K562 (cell line): ENCODE measurements around the gene PPFIA1. TPM values are rescaled to one million over a fixed set of nuclear protein-coding genes. Genes with fewer than 3 reads are reported as not detected.

Experiments
- ATAC-seq: fragments of 200-7000 bp; cut with Tn5 transposase; 3 replicates; pipeline ENCODE4 v1.9.1; 2020; ENCODE audit warnings: moderate library complexity
- BruUV-seq: library from RNA; stranded (reverse); fragments of 400-500 nt; replicated peaks from 2 replicates; lab custom pipeline; 2021; lab: Mats Ljungman, UMichigan
- CTCF ChIA-PET: fragments of 300-600 bp; formaldehyde crosslinking; extraction: SDS; loops from one replicate; lab custom pipeline; 2021; ENCODE audit warnings: low intra/inter-chr PET ratio; lab: Yijun Ruan, JAX
- POLR2A ChIA-PET: fragments of 300-600, 350-650 bp; sonication (Branson Sonifier 250); formaldehyde crosslinking; extraction: SDS; loops from one replicate; lab custom pipeline; 2021; ENCODE audit warnings: antibody characterized with exemption, inconsistent platforms; lab: Yijun Ruan, JAX
- DNase-seq, 4 experiments: peaks; one replicate each; pipeline versions ENCODE4 v3.0.0 to v3.0.0-alpha.2; 2011 to 2018; ENCODE audit warnings: low spot score in 3 of 4, mixed read lengths in 3 of 4; ENCODE audit errors: extremely low read depth in 1 of 4
- FAIRE-seq: peaks from 2 replicates; lab custom pipeline; 2011; peaks lifted over from hg19 to GRCh38; lab: Jason Lieb, UNC
- H2AFZ ChIP-seq: 2 replicates; pipeline ENCODE4 v1.6.0; 2011; ENCODE audit warnings: low read depth, low read length, control low read depth, inconsistent platforms
- H3K27ac ChIP-seq: fragments of 200-600 bp; 3 replicates; pipeline ENCODE4 v1.8.0; 2011; ENCODE audit warnings: low read depth, mild to moderate bottlenecking, control low read depth, inconsistent platforms, low read length, moderate library complexity, mixed read lengths; ENCODE audit errors: extremely low read depth
- H3K27me3 ChIP-seq, 2 experiments: fragments of 300-600 bp in 1 of 2; 2 replicates in 1 of 2; 3 replicates in 1 of 2; pipeline versions ENCODE4 v1.6.0 to v1.8.0; 2011; ENCODE audit warnings: inconsistent platforms in 2 of 2, low read length in 2 of 2, mild to moderate bottlenecking in 1 of 2, mixed read lengths in 1 of 2, moderate library complexity in 1 of 2; ENCODE audit not compliant: control insufficient read depth in 2 of 2, insufficient read depth in 2 of 2
- H3K36me3 ChIP-seq: fragments of 300-600 bp; 3 replicates; pipeline ENCODE4 v1.8.0; 2011; ENCODE audit warnings: mild to moderate bottlenecking, low read length, inconsistent platforms; ENCODE audit not compliant: control insufficient read depth, insufficient read depth
- H3K4me1 ChIP-seq, 2 experiments: fragments of 200-600 bp in 1 of 2; replicated peaks in 1 of 2; 2 replicates in 1 of 2; 3 replicates in 1 of 2; pipeline versions ENCODE4 v1.5.1 to v1.8.0; 2011; ENCODE audit warnings: inconsistent platforms in 2 of 2, low read length in 2 of 2, mild to moderate bottlenecking in 1 of 2, mixed read lengths in 1 of 2, moderate library complexity in 1 of 2; ENCODE audit not compliant: control insufficient read depth in 2 of 2, insufficient read depth in 2 of 2
- H3K4me2 ChIP-seq: 2 replicates; pipeline ENCODE4 v1.6.1; 2011; ENCODE audit warnings: low read length, control low read depth, inconsistent platforms, mixed read lengths; ENCODE audit not compliant: insufficient read depth
- H3K4me3 ChIP-seq: fragments of 200-600 bp; sonication (generic), shearing (Covaris generic); 2 replicates; pipeline ENCODE4 v1.5.1; 2016; ENCODE audit warnings: control low read depth, inconsistent platforms
- H3K79me2 ChIP-seq: fragments of 200-600 bp; 3 replicates; pipeline ENCODE4 v1.8.0; 2011; ENCODE audit warnings: low read length, inconsistent platforms; ENCODE audit not compliant: control insufficient read depth, insufficient read depth
- H3K9ac ChIP-seq, 2 experiments: 2 replicates each; pipeline versions ENCODE4 v1.6.0 to v1.6.1; 2011; ENCODE audit warnings: low read depth in 2 of 2, low read length in 2 of 2, control low read depth in 1 of 2, inconsistent platforms in 1 of 2, mild to moderate bottlenecking in 1 of 2, mixed read lengths in 1 of 2; ENCODE audit not compliant: insufficient read depth in 1 of 2
- H3K9me1 ChIP-seq: one replicate; pipeline ENCODE4 v1.6.0; 2011; ENCODE audit warnings: inconsistent platforms, mild to moderate bottlenecking, low read length, moderate library complexity; ENCODE audit not compliant: control insufficient read depth, insufficient read depth
- H3K9me3 ChIP-seq: replicated peaks from 2 replicates; pipeline ENCODE4 v1.5.1; 2011; ENCODE audit warnings: low read depth, low read length, inconsistent platforms; ENCODE audit not compliant: control insufficient read depth, insufficient read depth
- H4K20me1 ChIP-seq: replicated peaks from 2 replicates; pipeline ENCODE4 v1.6.1; 2011; ENCODE audit warnings: low read length, inconsistent platforms, mixed read lengths; ENCODE audit not compliant: control insufficient read depth, insufficient read depth
- ARNT ChIP-seq, 2 experiments: fragments of 450-650 bp; IDR thresholded peaks; 2 replicates each; pipeline ENCODE4 v1.6.1; 2016; ENCODE audit warnings: mild to moderate bottlenecking in 1 of 2
- CBFA2T2 ChIP-seq: fragments of 450-650 bp; conservative IDR thresholded peaks from 2 replicates; pipeline ENCODE4 v1.6.1; 2017; ENCODE audit warnings: mild to moderate bottlenecking
- CEBPG ChIP-seq, 3 experiments: fragments of 200-800 bp in 1 of 3; sonication (Bioruptor generic) in 1 of 3; sonication (generic) in 1 of 3; formaldehyde crosslinking in 1 of 3; IDR thresholded peaks in 2 of 3; conservative IDR thresholded peaks in 1 of 3; 2 replicates each; pipeline versions ENCODE4 v1.6.1 to v1.8.0; 2016 to 2022; ENCODE audit warnings: missing compliant biosample characterization in 2 of 3, missing genetic modification characterization in 2 of 3, mild to moderate bottlenecking in 1 of 3, missing genetic modification reagents in 1 of 3
- DNMT1 ChIP-seq: fragments of 450-650 bp; IDR thresholded peaks from 2 replicates; pipeline ENCODE4 v1.6.1; 2016; ENCODE audit warnings: antibody characterized with exemption, mild to moderate bottlenecking
- MAX ChIP-seq: sonication (generic); formaldehyde crosslinking; IDR thresholded peaks from 2 replicates; pipeline ENCODE4 v1.9.0; 2022; ENCODE audit warnings: mild to moderate bottlenecking, missing genetic modification reagents
- ZC3H11A ChIP-seq: IDR thresholded peaks from 2 replicates; pipeline ENCODE4 v1.6.1; 2012; ENCODE audit warnings: low read depth, low read length, improper control_type of control experiment
- WGBS: fragments of 100-300 bp; shearing (Covaris generic); methylation state at CpG from one replicate; pipeline ENCODE4 v1.1.6; 2016; ENCODE audit warnings: low coverage, mixed read lengths; ENCODE audit not compliant: insufficient coverage; ENCODE audit errors: missing lambda C conversion rate; 5-methylcytosine and 5-hydroxymethylcytosine counted together
- in situ Hi-C: fragments of 300-500 bp; cut with MboI; formaldehyde crosslinking; loops from 4 replicates; pipeline ENCODE4 v1.15.0; 2018; ENCODE audit warnings: inconsistent platforms, mixed read lengths
- intact Hi-C: fragments of 100-400 bp; cut with micrococcal nuclease; formaldehyde crosslinking; loops from 2 replicates; pipeline ENCODE4 v1.14.2; 2022
- polyA plus RNA-seq, 8 experiments: library from polyadenylated mRNA; depleted of rRNA in 4 of 8; stranded (reverse) in 5 of 8; unstranded in 3 of 8; fragments of >200 nt; fragmentation: Nextera tagmentation in 2 of 8; fragmentation: Illumina TruSeq in 1 of 8; extraction: Ambion mirVana in 2 of 8; extraction: Trizol in 1 of 8; gene quantifications; 2 replicates each; pipeline versions ENCODE4 v1.2.1 to v1.2.3, GENCODE V29; 2011 to 2014; ENCODE audit warnings: inconsistent platforms in 1 of 8, missing spikeins in 1 of 8
- total RNA-seq, 7 experiments: library from RNA; depleted of rRNA in 6 of 7; stranded (reverse); fragments of >200 nt in 6 of 7; fragmentation: Illumina TruSeq in 2 of 7; extraction: Trizol in 2 of 7; gene quantifications; 2 replicates each; pipeline versions ENCODE4 v1.2.1 to v1.2.3, GENCODE V29; 2011 to 2021; ENCODE audit warnings: low replicate concordance in 1 of 7

The PPFIA1 gene
- total and polyA plus RNA-seq, 9 of the 15 experiments (the other 6 are each of a cell fraction or from before 2014, with no cell fraction given) = 9.9 to 41.5 (median 28.5) TPM

GRCh38 chr11:70301191-70301590 is 30.7 kb downstream of the PPFIA1 start:
- POLR2A ChIA-PET = no interaction called here
- Histone ChIP-seq H3K79me2 (peaks cover 25% of the 10 kb centered on the region; the same call in 2 of the 3 replicates), H3K27me3 (no peaks in the 10 kb centered on the region), H3K4me1 (peaks cover 0 to 2% of the 10 kb centered on the region in 2 experiments; a peak in 2 of 5 replicates), H3K36me3 (peaks cover 53% of the 10 kb centered on the region; the same call in 2 of the 3 replicates), H3K4me3 (no peak overlapping the region), H3K4me2 (no peak overlapping the region), H3K9me3 (no peaks in the 10 kb centered on the region), H3K9me1 (no peaks in the 10 kb centered on the region), H3K27ac (no peak overlapping the region), H4K20me1 (no peaks in the 10 kb centered on the region), H3K9ac (no peak overlapping the region), H2AFZ (no peak overlapping the region)
- intact Hi-C loops = no loop called here
- FAIRE-seq = no peak
- no peak for TF ChIP-seq ZC3H11A
- TF ChIP-seq DNMT1 = no peak
- TF ChIP-seq ARNT (IDR thresholded peaks at IDR 0.05) = no peak
- no peak for TF ChIP-seq CEBPG (CRISPR knock-in tag; IDR thresholded peaks at IDR 0.05)
- TF ChIP-seq CEBPG (tag; conservative IDR thresholded peaks at IDR 0.05 in 1 of 2, IDR thresholded peaks at IDR 0.05 in 1 of 2) = 0 out of 4 replicates have a peak, but pooled peaks of 1 of the 2 experiments have one; percentile 11
- TF ChIP-seq MAX = no peak
- TF ChIP-seq CBFA2T2 = no peak
- CTCF ChIA-PET = no interaction called here
- BruUV-seq = no TSS peak
- in situ Hi-C loops = no loop called here
- DNase-seq = no peak
- ATAC-seq = no peak
- WGBS = 54% methylated on average over 2 of the region's 2 CpGs
